Natural killer cell (primary cell): ENCODE measurements around the gene RPUSD4. TPM values are rescaled to one million over a fixed set of nuclear protein-coding genes. Genes with fewer than 3 reads are reported as not detected.

ENCODE experiments used
- ATAC-seq, 3 donors: fragments of 150-1000 bp in 2 of 3; fragments of 200-7000 bp in 1 of 3; cut with Tn5 transposase; 1 replicate in 1 of 3; 2 replicates in 2 of 3; pipeline ENCODE4 v1.10.0; 2021; ENCODE audit warnings: mild to moderate bottlenecking in 2 of 3, moderate library complexity in 2 of 3
- DNase-seq, 2 donors: peaks; one replicate each; pipeline versions ENCODE4 v3.0.0 to v3.0.0-alpha.2; 2013 to 2021; ENCODE audit warnings: mixed read lengths in 1 of 2
- H3K27ac ChIP-seq: one replicate; pipeline ENCODE4 v1.5.1; 2013; ENCODE audit warnings: mild to moderate bottlenecking, low read length
- H3K27me3 ChIP-seq: one replicate; pipeline ENCODE4 v1.6.1; 2013; ENCODE audit warnings: low read length; ENCODE audit not compliant: control insufficient read depth, insufficient read depth
- H3K36me3 ChIP-seq: one replicate; pipeline ENCODE4 v1.6.1; 2013; ENCODE audit warnings: low read length; ENCODE audit not compliant: control insufficient read depth, insufficient read depth
- H3K4me1 ChIP-seq: one replicate; pipeline ENCODE4 v1.6.1; 2013; ENCODE audit warnings: low read length; ENCODE audit not compliant: control insufficient read depth, insufficient read depth
- H3K4me3 ChIP-seq: one replicate; pipeline ENCODE4 v1.5.1; 2013; ENCODE audit warnings: low read length
- H3K9me3 ChIP-seq: one replicate; pipeline ENCODE4 v1.6.1; 2013; ENCODE audit warnings: low read length; ENCODE audit not compliant: control insufficient read depth, insufficient read depth
- H3K27ac Mint-ChIP-seq, 2 donors: one replicate each; pipeline ENCODE4 v1.8.0; 2022; ENCODE audit warnings: mild to moderate bottlenecking in 2 of 2, mixed read lengths in 2 of 2, moderate library complexity in 1 of 2
- H3K27me3 Mint-ChIP-seq, 2 donors: one replicate each; pipeline ENCODE4 v1.8.0; 2022; ENCODE audit warnings: low read depth in 2 of 2, mixed read lengths in 2 of 2
- H3K36me3 Mint-ChIP-seq: one replicate; pipeline ENCODE4 v1.8.0; 2022; ENCODE audit warnings: mixed read lengths
- H3K4me1 Mint-ChIP-seq, 2 donors: one replicate each; pipeline ENCODE4 v1.8.0; 2022; ENCODE audit warnings: mixed read lengths in 2 of 2
- H3K4me3 Mint-ChIP-seq: one replicate; pipeline ENCODE4 v1.8.0; 2022; ENCODE audit warnings: mild to moderate bottlenecking, moderate library complexity, mixed read lengths
- H3K9me3 Mint-ChIP-seq, 2 donors: one replicate each; pipeline ENCODE4 v1.8.0; 2022; ENCODE audit warnings: mixed read lengths in 2 of 2
- WGBS: methylation state at CpG from one replicate; pipeline ENCODE4 v1.1.7; 2013; ENCODE audit warnings: missing lambda C conversion rate; ENCODE audit not compliant: insufficient coverage; 5-methylcytosine and 5-hydroxymethylcytosine counted together
- intact Hi-C: fragments of 100-400 bp; cut with micrococcal nuclease; formaldehyde crosslinking; loops from one replicate; pipeline ENCODE4 v1.14.2; 2022
- total RNA-seq, 4 donors: library from RNA; stranded (reverse); fragments of 120-200 nt in 1 of 4; gene quantifications; one replicate each; pipeline versions ENCODE4 v1.2.3 to v1.2.4, GENCODE V29; 2013 to 2022
- TF ChIP-seq, protein P1 (sequence below): fragments of 200-600 bp; IDR thresholded peaks from one replicate; pipeline ENCODE4 v1.8.0; 2022; ENCODE audit warnings: antibody characterized with exemption

RPUSD4 gene
- total RNA-seq, 3 donors from 2014 or later (not counting 1 experiment from before 2014, with no cell fraction given), result 27.1 to 41.7 (median 38.9) TPM

- TF ChIP-seq, protein P1, sequence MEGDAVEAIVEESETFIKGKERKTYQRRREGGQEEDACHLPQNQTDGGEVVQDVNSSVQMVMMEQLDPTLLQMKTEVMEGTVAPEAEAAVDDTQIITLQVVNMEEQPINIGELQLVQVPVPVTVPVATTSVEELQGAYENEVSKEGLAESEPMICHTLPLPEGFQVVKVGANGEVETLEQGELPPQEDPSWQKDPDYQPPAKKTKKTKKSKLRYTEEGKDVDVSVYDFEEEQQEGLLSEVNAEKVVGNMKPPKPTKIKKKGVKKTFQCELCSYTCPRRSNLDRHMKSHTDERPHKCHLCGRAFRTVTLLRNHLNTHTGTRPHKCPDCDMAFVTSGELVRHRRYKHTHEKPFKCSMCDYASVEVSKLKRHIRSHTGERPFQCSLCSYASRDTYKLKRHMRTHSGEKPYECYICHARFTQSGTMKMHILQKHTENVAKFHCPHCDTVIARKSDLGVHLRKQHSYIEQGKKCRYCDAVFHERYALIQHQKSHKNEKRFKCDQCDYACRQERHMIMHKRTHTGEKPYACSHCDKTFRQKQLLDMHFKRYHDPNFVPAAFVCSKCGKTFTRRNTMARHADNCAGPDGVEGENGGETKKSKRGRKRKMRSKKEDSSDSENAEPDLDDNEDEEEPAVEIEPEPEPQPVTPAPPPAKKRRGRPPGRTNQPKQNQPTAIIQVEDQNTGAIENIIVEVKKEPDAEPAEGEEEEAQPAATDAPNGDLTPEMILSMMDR, result no peak
- no peak overlapping the region for H3K4me3 Mint-ChIP-seq
- WGBS, result 60% methylated on average over 8 of the region's 8 CpGs
- Histone ChIP-seq H3K27ac (no peak overlapping the region), H3K4me3 (no peak overlapping the region), H3K36me3 (no peaks in the 10 kb centered on the region), H3K9me3 (no peaks in the 10 kb centered on the region), H3K27me3 (no peaks in the 10 kb centered on the region), H3K4me1 (no peaks in the 10 kb centered on the region)
- H3K4me1 Mint-ChIP-seq, result peaks cover 0 to 4% of the 10 kb centered on the region in 2 donors
- H3K36me3 Mint-ChIP-seq, result no peaks in the 10 kb centered on the region
- no peak overlapping the region for H3K27ac Mint-ChIP-seq
- intact Hi-C loops, result no loop called here
- no peaks in the 10 kb centered on the region for H3K9me3 Mint-ChIP-seq
- ATAC-seq (no peak), DNase-seq (no peak)
- peaks cover 13 to 24% of the 10 kb centered on the region in 2 donors for H3K27me3 Mint-ChIP-seq
Observed at GRCh38 chr11:126172596-126173038, 38.8 kb downstream of the RPUSD4 start.

GRCh38 chr11:126169291-126169690, 42.2 kb downstream of the RPUSD4 start:
- 94% methylated on average over 3 of the region's 3 CpGs for WGBS
- no peaks in the 10 kb centered on the region for H3K4me1 ChIP-seq
- DNase-seq, result no peak
- TF ChIP-seq, protein P1, result no peak
- H3K36me3 ChIP-seq, result no peaks in the 10 kb centered on the region
- H3K9me3 ChIP-seq, result no peaks in the 10 kb centered on the region
- ATAC-seq, result no peak
- no peaks in the 10 kb centered on the region for H3K27me3 ChIP-seq
- no peak overlapping the region for H3K4me3 Mint-ChIP-seq
- no peak overlapping the region for H3K4me3 ChIP-seq
- H3K36me3 Mint-ChIP-seq, result no peaks in the 10 kb centered on the region
- no peaks in the 10 kb centered on the region for H3K9me3 Mint-ChIP-seq
- H3K4me1 Mint-ChIP-seq, result peaks cover 0 to 4% of the 10 kb centered on the region in 2 donors
- H3K27ac ChIP-seq, result no peak overlapping the region
- peaks cover 13 to 19% of the 10 kb centered on the region in 2 donors for H3K27me3 Mint-ChIP-seq
- H3K27ac Mint-ChIP-seq, result no peak overlapping the region
- intact Hi-C loops, result no loop called here

- intact Hi-C loops, result no loop called here
- 56% methylated on average over 2 of the region's 2 CpGs for WGBS
- H3K9me3 Mint-ChIP-seq, result no peaks in the 10 kb centered on the region
Observed at GRCh38 chr11:126167488-126167887, 44.0 kb downstream of the RPUSD4 start.

More at GRCh38 chr11:126167488-126167887, 44.0 kb downstream of the RPUSD4 start:
- Histone ChIP-seq H3K27me3 (no peaks in the 10 kb centered on the region), H3K4me3 (no peak overlapping the region), H3K36me3 (no peaks in the 10 kb centered on the region), H3K27ac (no peak overlapping the region), H3K4me1 (no peaks in the 10 kb centered on the region), H3K9me3 (no peaks in the 10 kb centered on the region)
- no peak overlapping the region for H3K27ac Mint-ChIP-seq
- peaks cover 7 to 14% of the 10 kb centered on the region in 2 donors for H3K27me3 Mint-ChIP-seq
- no peak overlapping the region for H3K4me3 Mint-ChIP-seq
- TF ChIP-seq, protein P1, result no peak
- DNase-seq (no peak), ATAC-seq (no peak)
- no peaks in the 10 kb centered on the region for H3K4me1 Mint-ChIP-seq
- H3K36me3 Mint-ChIP-seq, result no peaks in the 10 kb centered on the region
